Stimulated activated CD8-positive, alpha-beta memory T cell treated with anti-CD3 and anti-CD28 coated beads, Interleukin-15, amount 100 ng/mL, for 1 hour (primary cell): ENCODE data around the gene EFS.

ENCODE experiments used
- DNase-seq: peaks from one replicate; pipeline ENCODE4 v3.0.0-alpha.2; 2020; ENCODE audit warnings: low read depth

Gene EFS

DNA sequence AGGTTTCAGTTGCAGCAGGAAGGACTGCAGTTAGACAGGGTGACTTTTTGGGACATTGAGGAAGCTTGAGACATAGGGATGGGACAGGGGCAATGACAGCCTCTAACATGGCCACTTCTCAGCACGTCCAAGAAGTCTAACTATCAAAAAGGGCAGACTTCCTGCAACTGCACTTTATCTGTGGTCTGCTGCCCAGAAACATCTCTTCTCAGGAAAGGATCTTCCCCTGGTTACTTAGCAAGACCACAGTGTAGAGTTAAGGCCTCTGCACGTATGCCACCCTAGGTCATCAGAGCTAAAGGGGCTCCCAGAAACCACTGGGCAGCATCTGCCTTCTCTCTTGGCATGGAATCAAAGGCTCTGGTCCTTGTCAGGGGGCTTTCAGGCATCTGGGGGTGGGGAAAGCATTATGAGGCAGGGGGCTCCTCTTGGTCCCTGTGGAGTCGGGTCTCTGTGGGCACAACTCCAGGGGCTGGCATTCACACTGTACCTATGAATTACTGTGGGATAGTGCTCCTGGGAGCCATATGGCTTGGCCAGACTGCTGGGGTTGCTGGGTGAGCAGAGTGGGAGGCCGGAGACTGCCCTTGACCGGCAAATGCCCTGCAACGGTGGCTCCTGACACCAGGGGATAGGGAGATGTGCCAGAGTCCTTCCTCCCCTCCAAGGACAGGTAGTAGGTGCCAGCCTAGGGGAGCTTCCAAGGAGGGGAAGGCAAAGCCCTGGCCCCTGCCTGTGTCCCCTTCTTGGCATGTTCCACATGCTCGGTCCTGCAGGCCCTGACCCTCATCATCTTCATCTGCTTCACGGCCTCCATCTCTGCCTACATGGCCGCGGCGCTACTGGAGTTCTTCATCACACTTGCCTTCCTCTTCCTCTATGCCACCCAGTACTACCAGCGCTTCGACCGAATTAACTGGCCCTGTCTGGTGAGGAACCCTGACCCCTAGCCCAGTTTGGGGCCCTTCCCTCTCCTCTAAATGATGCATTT, 12.9 kb upstream of the EFS start:
- DNase-seq = no peak

DNA sequence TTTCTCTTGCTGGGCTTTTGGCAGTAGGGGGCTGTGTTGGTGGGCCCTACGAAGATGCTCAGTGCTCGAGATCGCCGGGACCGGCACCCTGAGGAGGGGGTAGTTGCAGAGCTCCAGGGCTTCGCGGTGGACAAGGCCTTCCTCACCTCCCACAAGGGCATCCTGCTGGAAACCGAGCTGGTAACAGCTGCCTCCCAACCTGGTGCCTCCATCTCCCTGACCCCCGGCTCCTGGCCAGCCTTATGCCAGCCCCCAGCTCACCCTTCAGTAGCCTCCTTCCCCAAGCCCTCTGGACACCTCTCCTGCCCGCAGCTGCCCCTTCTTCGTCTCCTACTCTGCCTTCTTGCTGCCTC, 12.2 kb upstream of the EFS start:
- DNase-seq = no peak

DNA sequence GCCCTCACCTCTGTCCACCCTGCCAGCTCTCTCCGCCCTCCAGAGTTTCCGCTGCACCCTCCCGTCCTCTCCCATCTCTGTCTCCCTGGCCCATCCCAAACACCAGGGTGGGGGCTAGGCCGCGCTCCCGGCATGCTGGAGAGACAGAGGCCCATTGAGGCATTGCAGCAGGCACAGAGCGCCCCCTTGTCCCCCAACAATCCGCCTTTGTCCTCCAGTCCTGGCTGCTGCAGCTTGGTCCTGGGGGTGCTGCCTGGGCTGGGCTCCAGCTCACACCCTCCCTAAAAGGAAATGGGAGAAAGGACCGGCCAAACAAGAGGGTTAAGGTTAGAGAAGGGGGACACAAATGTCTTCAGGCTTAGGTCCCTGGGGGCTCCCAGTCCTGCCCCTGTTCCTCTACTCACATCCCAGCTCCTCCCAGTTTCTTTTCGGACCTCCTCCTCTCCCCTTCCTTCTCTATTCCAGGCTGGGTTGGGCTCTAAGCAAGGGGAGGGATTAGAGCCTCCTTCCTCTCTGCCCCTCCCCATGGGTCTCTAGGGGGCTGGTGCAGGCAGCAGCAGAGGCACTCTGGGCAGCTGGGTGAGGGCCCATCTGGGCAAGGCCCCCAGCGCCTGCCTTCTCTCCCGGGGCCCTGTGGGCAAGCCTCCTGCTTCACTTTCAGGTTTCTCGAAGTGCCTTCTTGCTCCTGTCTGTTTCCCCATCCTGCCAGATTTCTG, 11.7 kb upstream of the EFS start, which contains the start of gene CMTM5:
Gene CMTM5, plus strand, starts transcription at position 565 of the 716 bp plus-strand sequence. CDS start 206 bp downstream, outside the sequence.
- DNase-seq = no peak

DNA sequence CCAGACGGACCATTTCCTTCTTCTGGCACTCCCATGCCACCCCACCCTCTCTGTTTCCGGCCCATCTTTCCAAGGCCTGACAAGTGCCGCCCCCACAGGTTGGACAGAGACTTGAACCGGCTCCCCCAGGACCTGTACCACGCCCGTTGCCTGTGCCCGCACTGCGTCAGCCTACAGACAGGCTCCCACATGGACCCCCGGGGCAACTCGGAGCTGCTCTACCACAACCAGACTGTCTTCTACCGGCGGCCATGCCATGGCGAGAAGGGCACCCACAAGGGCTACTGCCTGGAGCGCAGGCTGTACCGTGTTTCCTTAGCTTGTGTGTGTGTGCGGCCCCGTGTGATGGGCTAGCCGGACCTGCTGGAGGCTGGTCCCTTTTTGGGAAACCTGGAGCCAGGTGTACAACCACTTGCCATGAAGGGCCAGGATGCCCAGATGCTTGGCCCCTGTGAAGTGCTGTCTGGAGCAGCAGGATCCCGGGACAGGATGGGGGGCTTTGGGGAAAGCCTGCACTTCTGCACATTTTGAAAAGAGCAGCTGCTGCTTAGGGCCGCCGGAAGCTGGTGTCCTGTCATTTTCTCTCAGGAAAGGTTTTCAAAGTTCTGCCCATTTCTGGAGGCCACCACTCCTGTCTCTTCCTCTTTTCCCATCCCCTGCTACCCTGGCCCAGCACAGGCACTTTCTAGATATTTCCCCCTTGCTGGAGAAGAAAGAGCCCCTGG, 10.7 kb upstream of the EFS start:
- no peak for DNase-seq

DNA sequence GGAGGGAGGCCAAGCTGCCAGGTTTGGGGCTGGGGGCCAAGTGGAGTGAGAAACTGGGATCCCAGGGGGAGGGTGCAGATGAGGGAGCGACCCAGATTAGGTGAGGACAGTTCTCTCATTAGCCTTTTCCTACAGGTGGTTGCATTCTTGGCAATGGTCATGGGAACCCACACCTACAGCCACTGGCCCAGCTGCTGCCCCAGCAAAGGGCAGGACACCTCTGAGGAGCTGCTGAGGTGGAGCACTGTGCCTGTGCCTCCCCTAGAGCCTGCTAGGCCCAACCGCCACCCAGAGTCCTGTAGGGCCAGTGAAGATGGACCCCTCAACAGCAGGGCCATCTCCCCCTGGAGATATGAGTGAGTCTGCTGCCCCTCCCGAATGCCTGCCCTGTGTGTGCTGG, 8.1 kb upstream of the EFS start:
- no peak for DNase-seq

DNA sequence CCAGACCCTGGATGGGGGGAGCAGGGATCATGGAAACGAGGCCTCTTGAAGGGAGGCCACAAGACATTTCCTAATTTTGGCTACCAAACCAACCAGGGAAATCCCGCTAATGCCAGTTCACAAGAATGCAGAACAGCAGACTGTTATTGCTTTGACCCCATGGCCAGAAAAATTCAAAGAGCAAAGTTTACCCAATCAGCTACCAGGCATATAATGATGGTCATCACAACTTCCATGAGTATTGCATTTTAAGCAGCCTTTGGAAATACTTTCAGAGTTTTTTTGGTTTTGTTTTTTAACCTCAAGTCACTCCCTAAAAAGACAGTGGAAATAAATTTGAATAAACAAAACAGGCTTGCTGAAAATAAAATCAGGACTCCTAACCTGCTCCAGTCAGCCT, 7.5 kb upstream of the EFS start, which contains the start of gene IL25:
Gene IL25, plus strand, starts transcription at position 301 of the 400 bp plus-strand sequence.
- DNase-seq = no peak

DNA sequence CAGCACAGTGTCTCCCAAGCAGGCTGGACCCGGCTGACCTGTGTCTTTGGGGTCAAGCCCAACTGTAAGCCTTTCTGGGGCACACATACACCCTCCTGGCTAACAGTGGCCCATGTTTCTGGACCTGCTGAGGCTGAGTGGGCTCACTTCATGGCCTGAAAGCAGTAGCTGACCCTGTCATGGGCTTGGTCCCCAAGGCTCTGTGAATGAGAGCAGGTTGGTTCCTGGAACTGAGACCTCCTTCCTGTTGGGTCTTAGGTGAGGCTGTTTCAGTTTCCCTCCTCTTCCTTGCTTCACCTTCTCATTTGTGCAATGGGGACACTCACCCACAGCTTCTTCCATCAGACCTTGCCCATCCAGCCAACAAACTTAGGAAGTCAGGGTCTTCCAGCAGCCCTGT, 6.9 kb upstream of the EFS start:
- no peak for DNase-seq

DNA sequence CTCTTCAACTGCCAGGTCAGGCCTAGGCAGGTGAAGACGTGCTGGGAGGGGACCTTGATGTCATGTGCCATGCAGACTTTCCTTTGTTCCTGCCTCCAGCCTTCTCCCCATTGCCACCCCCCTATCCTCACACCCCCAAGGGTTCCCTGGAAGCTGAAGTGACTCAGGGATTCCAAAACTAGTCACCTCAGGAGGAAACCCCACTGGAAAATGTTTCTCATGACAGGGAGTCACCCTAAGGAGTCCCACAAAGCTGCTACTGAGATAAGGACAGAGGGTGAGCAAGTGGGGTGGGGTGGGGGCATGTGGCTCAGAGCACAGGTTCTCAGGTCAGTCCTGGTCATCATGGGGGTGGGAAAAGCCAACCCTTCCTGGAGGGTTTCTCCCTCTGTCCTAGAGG, 5.2 kb upstream of the EFS start:
- no peak for DNase-seq

DNA sequence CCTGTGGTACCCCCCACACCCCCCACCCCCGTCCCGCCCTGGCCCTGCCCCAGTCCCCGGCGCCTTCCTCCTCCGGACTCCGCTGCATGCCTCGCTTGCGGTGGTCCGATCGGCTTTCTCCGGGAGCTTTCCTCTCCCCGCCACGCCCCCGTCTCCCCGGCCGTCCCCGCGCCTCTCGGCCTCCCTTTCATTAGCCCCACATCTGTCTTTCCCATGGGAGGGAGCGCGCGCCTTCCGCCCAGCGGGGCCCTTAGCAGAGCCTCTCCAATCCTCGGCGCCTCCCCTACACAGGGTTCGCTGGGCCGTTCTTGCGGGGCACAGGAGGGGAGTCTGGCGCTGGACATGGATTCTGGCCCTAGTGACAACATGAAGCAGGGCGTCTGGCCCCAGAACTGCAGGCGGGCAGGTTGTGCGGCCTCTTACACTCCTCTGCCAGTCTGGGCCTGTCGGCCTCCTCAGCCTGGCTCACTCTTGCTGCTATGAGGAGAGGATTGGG, 1.5 kb upstream of the EFS start:
- no peak for DNase-seq

DNA sequence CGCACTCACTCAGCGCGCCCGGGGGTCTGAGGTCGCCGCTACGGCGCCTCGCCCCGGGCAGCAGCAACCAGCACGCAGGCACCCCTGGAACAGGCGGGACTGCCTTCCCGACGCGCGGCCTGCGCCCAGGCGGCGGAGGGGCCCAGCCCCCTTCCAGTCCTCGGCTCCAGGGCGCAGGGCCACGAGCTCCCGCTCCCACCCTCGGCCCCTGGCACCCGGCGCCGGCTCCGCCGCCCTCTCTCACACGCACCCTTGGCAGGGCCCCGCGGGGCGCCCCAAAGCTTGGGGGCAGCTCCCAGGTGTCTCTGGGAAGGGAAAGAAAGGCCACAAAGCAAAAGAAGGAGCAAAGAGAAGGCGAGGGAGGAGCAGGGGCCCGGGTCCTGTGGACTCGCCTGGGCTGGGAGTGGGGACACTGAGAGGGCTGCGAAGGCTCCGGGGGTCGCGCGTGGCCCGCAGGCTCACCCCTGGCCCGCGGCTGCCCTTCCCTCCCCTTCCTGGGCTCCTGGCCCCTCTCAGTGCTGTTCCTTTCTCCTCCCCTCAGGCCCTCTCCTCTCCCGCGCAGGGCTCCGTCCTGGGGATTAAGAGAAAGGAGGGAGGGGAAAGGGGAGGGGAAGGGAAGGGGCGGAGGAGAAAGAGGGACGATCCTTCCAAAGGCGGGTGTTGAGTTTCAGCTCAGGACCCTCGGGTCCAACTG, 907 bp upstream of the EFS start:
- no peak for DNase-seq

DNA sequence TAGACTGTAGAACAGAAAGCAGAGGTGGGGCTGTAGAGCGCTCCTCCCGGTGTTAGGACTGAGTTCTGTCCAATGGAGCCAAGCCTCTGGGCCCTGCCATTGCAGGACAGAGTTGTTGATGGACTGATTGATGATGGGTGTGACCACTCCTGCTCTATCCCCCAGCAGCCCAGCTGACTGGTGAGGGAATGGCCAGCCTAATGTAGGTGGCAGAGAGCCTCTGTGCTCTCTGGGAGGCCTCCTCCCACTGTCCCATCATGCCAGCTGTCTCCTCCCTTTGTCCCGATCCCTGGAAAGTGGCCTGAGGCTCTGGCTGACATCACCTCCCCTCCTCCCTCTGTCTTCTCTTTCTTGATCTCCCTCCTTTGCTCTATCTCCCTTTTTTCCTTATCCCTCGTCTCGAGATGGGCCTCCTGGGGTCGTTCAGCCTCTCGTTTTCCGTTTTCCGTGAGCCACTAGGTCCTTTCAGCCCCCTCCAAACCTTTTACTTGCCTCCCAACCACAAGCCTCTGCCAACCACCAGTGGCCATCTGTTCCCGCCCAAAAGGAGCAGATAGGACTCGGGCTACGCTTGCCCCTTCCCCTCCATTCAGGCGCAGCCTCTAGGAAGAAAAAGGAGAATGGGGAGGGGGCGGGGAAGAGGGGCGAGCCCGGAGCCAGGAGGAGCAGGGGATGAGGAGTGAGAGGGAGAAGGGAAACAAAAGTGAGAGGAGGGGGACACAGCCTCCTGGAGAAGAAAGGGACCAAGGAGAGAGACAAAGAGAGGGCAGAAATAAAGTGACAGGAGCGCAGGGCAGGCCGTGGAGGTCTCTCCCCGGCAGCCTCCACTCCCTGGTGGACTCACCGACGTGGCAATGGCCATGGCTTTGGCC, 572 bp downstream of the EFS start:
- no peak for DNase-seq

DNA sequence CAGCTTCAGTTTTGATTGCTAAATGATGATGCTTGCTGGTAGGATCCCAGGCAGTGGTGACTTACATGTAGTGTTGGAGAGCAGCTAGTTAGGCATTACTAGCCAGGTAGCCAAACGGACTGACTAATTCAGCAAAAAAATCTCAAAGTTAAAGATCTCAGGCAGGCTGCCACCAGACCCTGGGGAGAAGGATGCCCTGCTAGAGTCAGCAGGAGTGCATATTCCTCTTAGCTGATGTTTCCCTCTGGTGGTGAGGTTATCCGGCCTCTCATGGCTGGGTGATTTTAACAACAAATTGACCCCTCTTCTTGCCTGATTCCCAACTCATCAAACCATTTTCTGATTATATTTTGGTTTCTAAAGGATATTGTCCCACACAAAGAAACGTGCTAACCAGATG, 2.8 kb downstream of the EFS start:
- no peak for DNase-seq

DNA sequence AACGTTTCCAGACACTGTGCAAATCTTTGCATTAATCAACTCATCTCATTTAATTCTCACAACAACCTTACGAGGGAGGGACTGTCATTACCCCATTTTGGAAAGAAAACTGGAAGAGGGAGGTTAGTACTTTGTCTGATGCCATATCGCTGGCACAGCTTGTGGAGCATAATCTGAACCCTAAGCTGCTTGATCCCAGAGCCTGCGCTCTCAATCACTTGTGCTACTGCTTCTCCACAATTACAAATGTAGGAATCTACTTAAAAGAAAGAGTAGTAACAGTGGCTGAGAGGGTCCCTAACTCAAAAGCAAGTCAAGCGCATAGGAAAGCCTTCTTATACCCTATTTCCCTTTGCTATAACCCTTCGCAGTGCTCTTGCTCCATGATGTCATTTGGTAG, 3.2 kb downstream of the EFS start:
- DNase-seq = no peak

DNA sequence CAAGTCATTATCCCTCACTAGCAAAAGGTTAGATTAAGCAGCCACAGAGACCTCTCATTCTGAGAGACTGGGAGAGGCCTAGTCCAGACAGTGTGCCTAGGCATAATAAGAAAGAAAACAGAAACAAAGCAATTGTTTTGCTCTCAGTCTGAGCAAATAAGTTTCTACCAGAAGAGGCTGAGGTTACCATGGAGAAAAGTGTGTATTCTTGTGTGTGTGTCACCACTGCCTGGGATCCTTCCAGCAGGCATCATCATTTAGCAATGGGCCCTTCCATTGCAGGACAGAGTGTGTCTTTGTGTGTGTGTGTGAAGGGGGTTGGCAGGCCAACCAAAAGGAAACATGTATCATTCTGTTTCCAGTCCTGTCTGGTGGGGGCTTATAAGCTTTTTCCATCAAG, 3.7 kb downstream of the EFS start:
- DNase-seq = no peak

DNA sequence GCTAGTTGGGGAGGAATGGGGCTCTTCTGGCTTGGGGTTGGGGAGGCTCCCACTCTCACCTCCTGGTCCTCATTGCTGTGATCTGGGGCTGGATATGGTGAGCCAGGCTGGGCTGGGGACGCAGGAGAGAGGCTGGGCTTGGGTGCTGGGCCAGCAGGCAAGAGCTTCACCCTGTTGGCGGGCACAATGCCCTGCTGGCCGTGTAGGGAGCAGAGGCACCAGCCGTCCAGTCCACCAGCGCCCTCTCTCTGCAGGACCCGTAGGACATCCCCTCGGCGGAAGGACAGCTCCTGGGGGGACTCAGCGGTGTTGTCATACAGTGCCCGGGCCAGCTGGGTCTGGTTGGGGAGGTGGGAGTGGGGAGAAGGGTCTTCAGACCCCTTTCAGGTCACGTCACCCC, 4.5 kb downstream of the EFS start:
- no peak for DNase-seq

DNA sequence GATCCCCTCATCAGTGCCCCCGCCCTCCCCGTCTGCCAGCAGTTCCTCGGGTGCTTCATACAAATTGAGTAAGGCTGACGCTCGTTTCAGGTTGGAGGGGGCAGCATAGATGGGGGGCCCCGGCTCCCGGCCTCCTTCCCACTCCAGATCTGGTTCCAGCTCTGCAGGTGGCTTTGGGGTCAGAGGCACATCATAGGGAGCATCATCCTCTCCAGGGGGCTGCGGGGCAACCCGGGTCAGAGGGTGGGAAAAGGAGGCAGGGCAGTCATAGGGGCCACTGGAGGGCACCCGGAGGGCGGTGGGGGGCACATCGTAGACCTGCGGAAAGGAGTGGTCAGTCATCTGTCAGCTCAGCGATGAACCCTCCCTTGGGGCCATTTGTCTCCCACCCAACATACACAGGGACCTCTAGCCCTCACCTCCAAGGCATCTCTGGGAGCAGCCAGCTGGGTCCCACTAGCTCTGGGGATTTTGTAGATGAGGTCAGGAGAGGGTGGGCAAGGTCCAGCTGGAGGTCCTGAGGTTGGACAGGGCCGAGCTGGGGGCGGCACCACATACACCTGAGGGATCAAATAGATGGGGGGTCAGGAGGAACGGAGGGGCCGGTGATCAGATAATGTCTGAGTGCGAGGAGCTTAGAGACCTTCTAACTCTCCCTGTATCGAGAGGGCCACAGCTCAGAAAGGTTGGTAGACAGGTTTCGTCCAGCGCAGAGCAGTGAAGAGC, 5.1 kb downstream of the EFS start:
- no peak for DNase-seq

DNA sequence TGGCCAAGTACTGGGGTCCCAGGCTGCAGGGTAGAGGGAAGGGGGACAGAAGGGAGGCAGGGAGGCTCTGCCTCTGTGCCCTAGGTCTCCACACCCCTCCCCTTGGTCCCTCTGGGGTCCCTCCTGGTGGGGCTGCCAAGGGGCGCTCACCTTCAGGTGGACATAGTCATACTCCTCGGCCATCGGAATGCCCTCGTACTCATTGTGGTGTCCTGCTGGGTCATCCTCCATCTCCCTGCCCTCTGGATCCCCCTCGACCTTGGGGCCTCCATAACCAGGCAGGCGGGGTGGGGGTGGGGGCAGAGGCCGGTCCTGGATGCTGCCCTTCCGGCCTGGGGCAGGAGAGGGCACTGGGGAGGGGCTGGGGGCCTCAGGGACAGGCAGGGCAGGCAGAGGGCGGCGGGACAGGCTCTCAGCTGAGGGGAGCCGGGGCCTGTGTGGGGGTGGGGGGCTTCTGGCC, 5.8 kb downstream of the EFS start:
- DNase-seq = no peak

DNA sequence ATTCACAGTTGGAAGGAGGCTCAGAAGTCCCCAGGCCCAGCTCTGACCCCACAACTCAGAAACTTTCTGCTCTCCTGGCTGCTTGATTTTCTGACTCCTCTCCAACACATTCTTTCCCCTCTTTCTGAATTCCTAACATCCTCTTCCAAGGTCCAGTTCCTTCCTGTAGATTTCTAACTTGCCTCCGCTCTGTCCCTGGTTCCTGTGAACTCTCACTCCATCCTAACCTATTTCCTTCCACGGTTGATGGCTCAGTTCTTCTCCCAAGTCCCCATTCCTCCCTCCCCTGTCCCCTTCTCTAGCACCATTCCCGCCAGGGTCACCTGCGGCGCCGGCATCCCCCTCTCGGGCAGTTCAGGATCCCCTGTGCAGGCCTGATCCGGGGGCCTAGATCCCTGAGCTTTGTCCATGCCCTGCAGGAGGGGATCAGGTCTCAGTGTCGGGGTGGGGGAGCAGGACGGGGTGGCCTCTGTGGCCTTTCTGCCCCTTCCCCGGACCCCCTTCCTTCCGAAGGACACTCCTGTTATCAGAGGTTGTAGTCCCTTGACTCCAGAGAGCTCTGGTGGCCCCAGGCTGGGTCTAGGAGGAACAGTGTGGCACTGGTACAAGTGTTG, 6.3 kb downstream of the EFS start:
- DNase-seq = no peak

DNA sequence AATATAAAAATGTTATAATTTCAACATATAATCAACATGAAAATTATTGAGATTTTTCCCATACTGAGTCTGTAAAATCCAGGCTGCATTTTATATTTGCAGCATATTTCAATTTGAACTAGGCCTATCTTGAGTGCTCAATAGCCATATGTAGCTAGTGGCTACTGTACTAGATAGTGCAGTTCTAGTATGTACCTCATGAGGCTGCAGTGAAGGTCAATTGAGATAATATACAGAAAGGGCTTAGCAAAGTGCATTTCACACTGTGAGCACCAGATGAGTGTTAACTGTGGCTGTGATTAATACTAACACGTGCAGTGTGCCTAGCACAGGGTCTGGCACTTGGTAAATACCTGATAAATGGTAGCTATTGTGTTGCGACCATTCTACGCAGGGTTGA, 6.9 kb downstream of the EFS start:
- no peak for DNase-seq

DNA sequence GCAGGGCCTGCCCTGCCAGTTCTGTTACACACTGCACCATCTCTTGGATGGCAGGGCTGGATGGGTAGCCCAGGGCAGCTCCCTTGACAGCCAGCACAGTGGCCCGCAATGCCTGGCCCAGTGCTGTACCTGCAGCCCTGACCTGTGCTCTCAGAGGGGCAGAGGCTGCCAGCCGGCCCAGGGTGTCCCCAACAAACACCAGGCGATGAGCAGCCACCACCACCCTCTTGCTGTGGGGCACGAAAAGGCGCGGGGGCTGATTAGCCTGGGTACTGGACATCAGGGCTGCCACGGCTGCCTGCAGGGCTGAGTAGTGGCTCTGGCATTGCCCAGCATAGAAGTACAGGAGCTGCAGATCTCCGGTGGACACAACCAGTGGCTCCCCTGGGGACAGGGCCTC, 7.7 kb downstream of the EFS start:
- no peak for DNase-seq
